ENCODE measurements around the gene RAB26.
"Not testable (repeated sequence)": the region's sequence is repeated elsewhere in the genome, so short reads cannot be mapped to it uniquely, and the experiment has no call there.

GRCh38 chr16:2122934-2123683, 25.3 kb upstream of the RAB26 start:
- not testable (repeated sequence) for TF ChIP-seq CTCF, POLR2A (IDR thresholded peaks at IDR 0.05)
